ENCODE results near the gene PADI3. TPM values are rescaled to one million over a fixed set of nuclear protein-coding genes. Genes with fewer than 3 reads are reported as not detected.
A peak's percentile ranks its signal among the peaks of the same experiment; 100 is the strongest.

PADI3 gene
- total and polyA plus RNA-seq, 2 of the 4 experiments (the other 2 are of a cell fraction): not detected

DNA sequence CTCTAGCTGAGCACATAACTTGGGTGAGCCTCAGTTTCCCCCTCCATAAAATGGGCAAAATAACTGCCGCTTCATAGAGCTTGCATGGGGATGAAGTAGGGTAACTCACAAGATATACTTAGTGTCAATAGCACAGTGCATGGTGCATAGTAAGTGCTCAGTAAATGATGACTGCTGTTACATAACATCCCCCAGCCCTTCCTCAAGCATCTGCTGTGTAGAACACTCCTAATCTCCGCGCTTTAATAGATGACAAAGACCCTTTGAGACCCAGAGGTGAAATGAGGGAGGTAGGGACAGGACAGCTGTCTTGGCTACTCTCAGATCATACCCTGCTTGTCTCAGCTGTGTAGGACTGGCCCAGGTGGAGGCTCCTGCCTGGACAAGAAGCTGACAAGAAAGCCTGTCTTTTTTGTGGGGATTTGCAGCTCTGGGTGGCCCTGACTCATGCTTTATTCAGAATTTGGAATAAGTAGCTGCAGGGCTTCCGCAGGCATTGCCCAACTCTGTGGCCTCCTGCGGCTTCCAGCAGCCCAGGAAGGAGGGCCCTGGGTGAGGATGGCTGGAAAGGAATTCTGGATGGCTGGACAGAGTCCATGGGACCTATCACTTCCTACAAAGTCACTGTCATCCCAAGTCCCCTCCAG is 38.4 kb downstream of the PADI3 start:
- no TSS peak for BruUV-seq (replicated peaks)
- Histone ChIP-seq H3K4ac (ENCODE audit: low read depth, low read length) (no peak overlapping the region), H3K79me1 (ENCODE audit: low read depth in 1 of 2, low read length in 2 of 2) (no peaks in the 10 kb centered on the region), H3K23ac (ENCODE audit: low read depth, low read length) (no peak overlapping the region), H3K9me3 (ENCODE audit: control insufficient read depth, insufficient read depth, low read length) (no peaks in the 10 kb centered on the region; the same call in 1 of the 2 replicates), H4K5ac (ENCODE audit: low read depth, low read length) (no peak overlapping the region), H3K4me2 (ENCODE audit: low read depth, low read length) (no peak overlapping the region), H3K27ac (ENCODE audit: insufficient read depth, low read length) (no peak overlapping the region), H2AK9ac (replicated peaks; ENCODE audit: low read depth, low read length, poor library complexity) (no peak overlapping the region), H3K4me1 (ENCODE audit: control insufficient read depth, insufficient read depth, low read length) (peaks cover 2% of the 10 kb centered on the region), H2BK120ac (ENCODE audit: low read depth, low read length) (no peak overlapping the region), H3K27me3 (ENCODE audit: control insufficient read depth, insufficient read depth, low read length) (peaks cover 34% of the 10 kb centered on the region), H2BK15ac (ENCODE audit: low read depth, low read length) (no peak overlapping the region), H4K8ac (ENCODE audit: low read depth in 2 of 2, low read length in 2 of 2) (no peak overlapping the region), H2AFZ (replicated peaks; ENCODE audit: low read length, poor library complexity) (no peak overlapping the region), H2BK20ac (ENCODE audit: low read depth, low read length) (no peak overlapping the region), H3K56ac (ENCODE audit: extremely low read depth, insufficient read depth, low read length) (no peak overlapping the region), H3K36me3 (ENCODE audit: control insufficient read depth, insufficient read depth, low read length) (no peaks in the 10 kb centered on the region), H4K20me1 (ENCODE audit: insufficient read depth, low read length) (no peaks in the 10 kb centered on the region), H3K18ac (ENCODE audit: low read depth, low read length) (no peak overlapping the region), H3K14ac (replicated peaks; ENCODE audit: low read depth, low read length) (no peak overlapping the region), H2BK5ac (ENCODE audit: low read depth, low read length, poor library complexity, severe bottlenecking) (no peak overlapping the region), H3K9me1 (ENCODE audit: insufficient read depth, low read length) (no peaks in the 10 kb centered on the region), H4K91ac (ENCODE audit: insufficient read depth, low read depth, low read length) (no peak overlapping the region), H3K9ac (ENCODE audit: low read depth, low read length) (no peak overlapping the region), H3K4me3 (ENCODE audit: insufficient read depth, low read depth, low read length) (no peak overlapping the region), H2AK5ac (ENCODE audit: low read depth, low read length) (no peak overlapping the region)
- DNase-seq (peak; percentile 73), ATAC-seq (ENCODE audit: low read depth) (peak; percentile 94)
- CTCF ChIA-PET: no interaction called here
- dilution Hi-C loops (cut with HindIII; ENCODE audit: low sequenced_read_pairs, unreplicated experiment) (no loop called here), intact Hi-C loops (cut with micrococcal nuclease) (no loop called here), in situ Hi-C loops (cut with MboI; ENCODE audit: low sequenced_read_pairs) (no loop called here)
- POLR2A ChIA-PET (ENCODE audit: unreplicated experiment): no interaction called here
- WGBS, 2 experiments (ENCODE audit: extremely low coverage in 2 of 2, insufficient read length in 1 of 2): no CpG with 5 or more reads among the region's 5 CpGs
- no peak for TF ChIP-seq MXI1 (IDR thresholded peaks at IDR 0.05; ENCODE audit: borderline replicate concordance, low read depth, low read length)
- TF ChIP-seq MAFK (IDR thresholded peaks at IDR 0.05; ENCODE audit: low read depth, low read length): no peak
- TF ChIP-seq RCOR1 (IDR thresholded peaks at IDR 0.05; ENCODE audit: insufficient replicate concordance, low read length): no peak
- TF ChIP-seq, protein P1, sequence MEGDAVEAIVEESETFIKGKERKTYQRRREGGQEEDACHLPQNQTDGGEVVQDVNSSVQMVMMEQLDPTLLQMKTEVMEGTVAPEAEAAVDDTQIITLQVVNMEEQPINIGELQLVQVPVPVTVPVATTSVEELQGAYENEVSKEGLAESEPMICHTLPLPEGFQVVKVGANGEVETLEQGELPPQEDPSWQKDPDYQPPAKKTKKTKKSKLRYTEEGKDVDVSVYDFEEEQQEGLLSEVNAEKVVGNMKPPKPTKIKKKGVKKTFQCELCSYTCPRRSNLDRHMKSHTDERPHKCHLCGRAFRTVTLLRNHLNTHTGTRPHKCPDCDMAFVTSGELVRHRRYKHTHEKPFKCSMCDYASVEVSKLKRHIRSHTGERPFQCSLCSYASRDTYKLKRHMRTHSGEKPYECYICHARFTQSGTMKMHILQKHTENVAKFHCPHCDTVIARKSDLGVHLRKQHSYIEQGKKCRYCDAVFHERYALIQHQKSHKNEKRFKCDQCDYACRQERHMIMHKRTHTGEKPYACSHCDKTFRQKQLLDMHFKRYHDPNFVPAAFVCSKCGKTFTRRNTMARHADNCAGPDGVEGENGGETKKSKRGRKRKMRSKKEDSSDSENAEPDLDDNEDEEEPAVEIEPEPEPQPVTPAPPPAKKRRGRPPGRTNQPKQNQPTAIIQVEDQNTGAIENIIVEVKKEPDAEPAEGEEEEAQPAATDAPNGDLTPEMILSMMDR (conservative IDR thresholded peaks at IDR 0.05; ENCODE audit: low read depth, low read length): no peak
- no peak for TF ChIP-seq POLR2A (IDR thresholded peaks at IDR 0.05; ENCODE audit: low read depth, low read length)
- 0 out of 2 replicates have a peak, but pooled peaks have one; percentile 11 for TF ChIP-seq FOS (IDR thresholded peaks at IDR 0.05; ENCODE audit: low read depth, low read length)
- TF ChIP-seq SMC3 (IDR thresholded peaks at IDR 0.05; ENCODE audit: low read depth, low read length): no peak
- TF ChIP-seq BHLHE40 (IDR thresholded peaks at IDR 0.05; ENCODE audit: low read depth, low read length): no peak
- no peak for TF ChIP-seq CHD1 (IDR thresholded peaks at IDR 0.05; ENCODE audit: low read depth, low read length)
- peak; percentile 95 for TF ChIP-seq CEBPB (IDR thresholded peaks at IDR 0.05; ENCODE audit: low read depth, low read length)
